ENCODE data around the gene DACT2.

GRCh38 chr6:168286116-168286515 is 33.5 kb downstream of the DACT2 start:
- TF ChIP-seq CTCF (IDR thresholded peaks at IDR 0.05; ENCODE audit: insufficient read depth, low read length, poor library complexity, severe bottlenecking): no peak
- TF ChIP-seq EZH2phosphoT487 (conservative IDR thresholded peaks at IDR 0.05; ENCODE audit: low read length): no peak
